HepG2 (cell line): ENCODE data around the gene ICAM3. TPM values are rescaled to one million over a fixed set of nuclear protein-coding genes. Genes with fewer than 3 reads are reported as not detected.

ENCODE experiments used
- ATAC-seq: fragments of 200-7000 bp; cut with Tn5 transposase; 3 replicates; pipeline ENCODE4 v1.9.1; 2020; ENCODE audit warnings: mild to moderate bottlenecking, moderate library complexity
- BruUV-seq: library from RNA; stranded (reverse); fragments of 400-500 nt; replicated peaks from 2 replicates; lab custom pipeline; 2021; lab: Mats Ljungman, UMichigan
- CTCF ChIA-PET: fragments of 300-600 bp; formaldehyde crosslinking; extraction: SDS; loops from one replicate; lab custom pipeline; 2021; ENCODE audit warnings: low total read pairs, inconsistent platforms, low intra/inter-chr PET ratio; lab: Yijun Ruan, JAX
- POLR2A ChIA-PET: fragments of 350-600 bp; sonication (Branson Sonifier 250); formaldehyde crosslinking; loops from one replicate; lab custom pipeline; 2020; ENCODE audit warnings: antibody characterized with exemption, inconsistent platforms; lab: Yijun Ruan, JAX
- DNase-seq: peaks from one replicate; pipeline ENCODE4 v3.0.0-alpha.2; 2015; ENCODE audit warnings: low spot score
- FAIRE-seq: peaks from 3 replicates; lab custom pipeline; 2011; peaks lifted over from hg19 to GRCh38; lab: Jason Lieb, UNC
- H2AFZ ChIP-seq: one replicate; pipeline ENCODE4 v1.6.1; 2011; ENCODE audit warnings: low read length, inconsistent platforms
- H3K27ac ChIP-seq: fragments of 300-600 bp; 3 replicates; pipeline ENCODE4 v1.8.0; 2011; ENCODE audit warnings: mixed run types, mild to moderate bottlenecking, mixed read lengths, low read length, inconsistent platforms; ENCODE audit not compliant: insufficient read depth; ENCODE audit errors: extremely low read length
- H3K27me3 ChIP-seq, 2 experiments: fragments of 200-600 bp in 1 of 2; 2 replicates in 1 of 2; 3 replicates in 1 of 2; pipeline versions ENCODE4 v1.6.0 to v1.8.0; 2011; ENCODE audit warnings: low read length in 2 of 2, mild to moderate bottlenecking in 2 of 2, moderate library complexity in 2 of 2, inconsistent platforms in 1 of 2; ENCODE audit not compliant: insufficient read depth in 2 of 2, control insufficient read depth in 1 of 2
- H3K36me3 ChIP-seq, 2 experiments: fragments of 200-600 bp in 1 of 2; replicated peaks in 1 of 2; 2 replicates in 1 of 2; 3 replicates in 1 of 2; pipeline versions ENCODE4 v1.5.1 to v1.8.0; 2011; ENCODE audit warnings: low read length in 2 of 2, inconsistent platforms in 1 of 2; ENCODE audit not compliant: insufficient read depth in 2 of 2, control insufficient read depth in 1 of 2
- H3K4me1 ChIP-seq: 2 replicates; pipeline ENCODE4 v1.5.1; 2012; ENCODE audit warnings: low read length, inconsistent platforms; ENCODE audit not compliant: insufficient read depth
- H3K4me2 ChIP-seq: 2 replicates; pipeline ENCODE4 v1.6.0; 2011; ENCODE audit warnings: low read depth, low read length, inconsistent platforms
- H3K4me3 ChIP-seq, 3 experiments: fragments of 200-600 bp in 1 of 3; sonication (generic), shearing (Covaris generic) in 1 of 3; replicated peaks in 1 of 3; 2 replicates each; pipeline ENCODE4 v1.5.1; 2011 to 2016; ENCODE audit warnings: low read length in 3 of 3, inconsistent platforms in 2 of 3, low read depth in 2 of 3, mild to moderate bottlenecking in 2 of 3, control low read depth in 1 of 3, mixed read lengths in 1 of 3; ENCODE audit not compliant: insufficient read depth in 1 of 3
- H3K79me2 ChIP-seq: one replicate; pipeline ENCODE4 v1.6.1; 2011; ENCODE audit warnings: low read length, inconsistent platforms; ENCODE audit not compliant: insufficient read depth
- H3K9ac ChIP-seq: 2 replicates; pipeline ENCODE4 v1.6.0; 2011; ENCODE audit warnings: mild to moderate bottlenecking, low read depth, low read length, inconsistent platforms; ENCODE audit not compliant: insufficient read depth
- H3K9me3 ChIP-seq: 2 replicates; pipeline ENCODE4 v1.5.1; 2012; ENCODE audit warnings: mild to moderate bottlenecking, low read length
- H4K20me1 ChIP-seq: 2 replicates; pipeline ENCODE4 v1.6.0; 2011; ENCODE audit warnings: inconsistent platforms, mild to moderate bottlenecking, low read length, moderate library complexity; ENCODE audit not compliant: insufficient read depth
- HNRNPK ChIP-seq: fragments of 200-400 bp; formaldehyde crosslinking; IDR thresholded peaks from 2 replicates; pipeline ENCODE4 v1.6.1; 2018; ENCODE audit warnings: low read length, low read depth, moderate library complexity, mild to moderate bottlenecking; ENCODE audit not compliant: poor library complexity, severe bottlenecking
- HOXA7 ChIP-seq: sonication (generic); formaldehyde crosslinking; IDR thresholded peaks from 2 replicates; pipeline ENCODE4 v1.8.1; 2022; ENCODE audit warnings: mild to moderate bottlenecking, missing genetic modification reagents, moderate library complexity
- IKZF1 ChIP-seq: fragments of 450-650 bp; IDR thresholded peaks from 2 replicates; pipeline ENCODE4 v1.7.1; 2016
- KDM5B ChIP-seq: sonication (generic); formaldehyde crosslinking; IDR thresholded peaks from 2 replicates; pipeline ENCODE4 v1.4.0; 2020; ENCODE audit warnings: missing genetic modification reagents, mild to moderate bottlenecking, borderline replicate concordance
- KLF12 ChIP-seq: sonication (generic); formaldehyde crosslinking; IDR thresholded peaks from 2 replicates; pipeline ENCODE4 v1.4.0; 2020; ENCODE audit warnings: missing genetic modification reagents, borderline replicate concordance
- NR2F1 ChIP-seq, 2 experiments: fragments of 450-650 bp in 1 of 2; formaldehyde crosslinking in 1 of 2; IDR thresholded peaks; 2 replicates each; pipeline versions ENCODE4 v1.5.0 to v1.6.1; 2016 to 2020; ENCODE audit warnings: mild to moderate bottlenecking in 1 of 2, missing compliant biosample characterization in 1 of 2, missing genetic modification reagents in 1 of 2, moderate library complexity in 1 of 2
- NR2F6 ChIP-seq, 2 experiments: IDR thresholded peaks; 2 replicates each; pipeline ENCODE4 v1.6.1; 2016; ENCODE audit warnings: antibody characterized with exemption in 1 of 2, mild to moderate bottlenecking in 1 of 2
- SIN3B ChIP-seq: fragments of 150-350 bp; IDR thresholded peaks from 2 replicates; pipeline ENCODE4 v1.6.1; 2014; ENCODE audit warnings: low read length
- TCF7L2 ChIP-seq: IDR thresholded peaks from 2 replicates; pipeline ENCODE4 v1.6.1; 2011; ENCODE audit warnings: mild to moderate bottlenecking, low read depth, low read length, moderate library complexity
- ZFP1 ChIP-seq: IDR thresholded peaks from 2 replicates; pipeline ENCODE4 v1.6.1; 2016
- ZFYVE20 ChIP-seq: sonication (generic); formaldehyde crosslinking; IDR thresholded peaks from 2 replicates; pipeline ENCODE4 v1.8.0; 2023; ENCODE audit warnings: low read depth, mild to moderate bottlenecking, moderate library complexity, missing genetic modification reagents, borderline replicate concordance
- ZNF124 ChIP-seq: sonication (generic); formaldehyde crosslinking; IDR thresholded peaks from 2 replicates; pipeline ENCODE4 v1.4.0; 2020; ENCODE audit warnings: missing genetic modification reagents
- ZNF180 ChIP-seq: sonication (generic); formaldehyde crosslinking; IDR thresholded peaks from 2 replicates; pipeline ENCODE4 v1.4.0; 2020; ENCODE audit warnings: low read depth, missing genetic modification reagents, borderline replicate concordance
- ZNF367 ChIP-seq: sonication (generic); formaldehyde crosslinking; IDR thresholded peaks from 2 replicates; pipeline ENCODE4 v1.4.0; 2020; ENCODE audit warnings: missing genetic modification reagents, borderline replicate concordance
- WGBS: methylation state at CpG from one replicate; pipeline ENCODE4 v1.1.6; 2017; ENCODE audit warnings: low lambda C conversion rate; 5-methylcytosine and 5-hydroxymethylcytosine counted together
- in situ Hi-C: cut with HindIII; loops from 2 replicates; pipeline ENCODE4 v1.10.0; 2017; ENCODE audit warnings: low pct_unique_long_range_greater_than_20kb; ENCODE audit not compliant: extremely low pct_ligation_motif_present
- intact Hi-C: fragments of 100-400 bp; cut with micrococcal nuclease; formaldehyde crosslinking; loops from one replicate; pipeline ENCODE4 v1.10.0; 2022; ENCODE audit not compliant: unreplicated experiment
- polyA plus RNA-seq, 8 experiments: library from polyadenylated mRNA; depleted of rRNA in 3 of 8; stranded (reverse) in 7 of 8; unstranded in 1 of 8; fragments of >200 nt; fragmentation: Illumina TruSeq in 4 of 8; extraction: Trizol in 4 of 8; gene quantifications; 2 replicates each; pipeline versions ENCODE4 v1.2.1 to v1.2.3, GENCODE V29; 2011 to 2016; ENCODE audit warnings: low read depth in 4 of 8, missing spikeins in 1 of 8, mixed read lengths in 1 of 8; ENCODE audit not compliant: insufficient read depth in 1 of 8
- total RNA-seq, 5 experiments: library from RNA; depleted of rRNA; stranded (reverse); fragments of >200 nt; fragmentation: Illumina TruSeq; extraction: Trizol; gene quantifications; 2 replicates each; pipeline ENCODE4 v1.2.3, GENCODE V29; 2016; ENCODE audit warnings: low read depth in 1 of 5
- TF ChIP-seq, protein P1 (sequence below): sonication (generic); formaldehyde crosslinking; IDR thresholded peaks from 2 replicates; pipeline ENCODE4 v1.5.0; 2020; ENCODE audit warnings: mild to moderate bottlenecking, missing genetic modification reagents, moderate library complexity
- TF ChIP-seq, protein P2 (sequence below): sonication (generic); formaldehyde crosslinking; IDR thresholded peaks from 2 replicates; pipeline ENCODE4 v1.5.0; 2020; ENCODE audit warnings: missing genetic modification reagents
- TF ChIP-seq, protein P3 (sequence below): sonication (generic); formaldehyde crosslinking; IDR thresholded peaks from 2 replicates; pipeline ENCODE4 v1.4.0; 2020; ENCODE audit warnings: low read depth, missing genetic modification reagents

The ICAM3 gene
- total and polyA plus RNA-seq, 2 of the 13 experiments (the other 11 are each of a cell fraction or from before 2014, with no cell fraction given): 14.1 to 21.0 TPM

DNA sequence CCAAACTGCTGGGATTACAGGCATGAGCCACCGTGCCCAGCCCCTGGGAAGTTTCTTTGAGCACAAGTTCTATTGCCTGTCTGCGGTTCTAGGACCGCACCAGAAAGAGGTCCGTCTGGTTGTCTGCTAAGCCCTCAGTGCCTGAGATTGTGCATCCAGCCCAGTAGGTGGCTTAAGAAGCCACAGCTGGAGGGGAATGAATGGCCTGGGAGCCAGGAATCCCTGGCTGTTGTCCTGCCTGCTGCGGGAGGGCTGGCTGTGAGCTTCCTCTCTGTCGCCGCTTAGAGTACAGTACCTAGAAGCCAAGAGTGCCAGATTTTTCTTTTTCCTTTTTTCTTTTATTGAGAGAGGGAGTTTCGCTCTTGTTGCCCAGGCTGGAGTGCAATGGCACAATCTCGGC is 45.2 kb upstream of the ICAM3 start:
- ChIA-PET CTCF (no interaction called here), POLR2A (interaction anchor here (1.6 kb wide), 1 partner anchor 113 kb away, joined by 8 read pairs; the partner anchor contains the start of gene ICAM1)
- no peak for TF ChIP-seq IKZF1
- no peak for TF ChIP-seq KLF12 (CRISPR knock-in tag)
- TF ChIP-seq, protein P1, sequence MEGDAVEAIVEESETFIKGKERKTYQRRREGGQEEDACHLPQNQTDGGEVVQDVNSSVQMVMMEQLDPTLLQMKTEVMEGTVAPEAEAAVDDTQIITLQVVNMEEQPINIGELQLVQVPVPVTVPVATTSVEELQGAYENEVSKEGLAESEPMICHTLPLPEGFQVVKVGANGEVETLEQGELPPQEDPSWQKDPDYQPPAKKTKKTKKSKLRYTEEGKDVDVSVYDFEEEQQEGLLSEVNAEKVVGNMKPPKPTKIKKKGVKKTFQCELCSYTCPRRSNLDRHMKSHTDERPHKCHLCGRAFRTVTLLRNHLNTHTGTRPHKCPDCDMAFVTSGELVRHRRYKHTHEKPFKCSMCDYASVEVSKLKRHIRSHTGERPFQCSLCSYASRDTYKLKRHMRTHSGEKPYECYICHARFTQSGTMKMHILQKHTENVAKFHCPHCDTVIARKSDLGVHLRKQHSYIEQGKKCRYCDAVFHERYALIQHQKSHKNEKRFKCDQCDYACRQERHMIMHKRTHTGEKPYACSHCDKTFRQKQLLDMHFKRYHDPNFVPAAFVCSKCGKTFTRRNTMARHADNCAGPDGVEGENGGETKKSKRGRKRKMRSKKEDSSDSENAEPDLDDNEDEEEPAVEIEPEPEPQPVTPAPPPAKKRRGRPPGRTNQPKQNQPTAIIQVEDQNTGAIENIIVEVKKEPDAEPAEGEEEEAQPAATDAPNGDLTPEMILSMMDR (CRISPR knock-in tag): peak; percentile 50
- no peak for TF ChIP-seq ZNF367 (CRISPR knock-in tag)
- TF ChIP-seq ZNF124 (CRISPR knock-in tag): no peak
- TF ChIP-seq ZFYVE20 (CRISPR knock-in tag): no peak
- TF ChIP-seq HOXA7 (CRISPR knock-in tag): no peak
- TF ChIP-seq, protein P2, sequence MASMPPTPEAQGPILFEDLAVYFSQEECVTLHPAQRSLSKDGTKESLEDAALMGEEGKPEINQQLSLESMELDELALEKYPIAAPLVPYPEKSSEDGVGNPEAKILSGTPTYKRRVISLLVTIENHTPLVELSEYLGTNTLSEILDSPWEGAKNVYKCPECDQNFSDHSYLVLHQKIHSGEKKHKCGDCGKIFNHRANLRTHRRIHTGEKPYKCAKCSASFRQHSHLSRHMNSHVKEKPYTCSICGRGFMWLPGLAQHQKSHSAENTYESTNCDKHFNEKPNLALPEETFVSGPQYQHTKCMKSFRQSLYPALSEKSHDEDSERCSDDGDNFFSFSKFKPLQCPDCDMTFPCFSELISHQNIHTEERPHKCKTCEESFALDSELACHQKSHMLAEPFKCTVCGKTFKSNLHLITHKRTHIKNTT (CRISPR knock-in tag): no peak
- no peak for TF ChIP-seq SIN3B
- TF ChIP-seq, protein P3, sequence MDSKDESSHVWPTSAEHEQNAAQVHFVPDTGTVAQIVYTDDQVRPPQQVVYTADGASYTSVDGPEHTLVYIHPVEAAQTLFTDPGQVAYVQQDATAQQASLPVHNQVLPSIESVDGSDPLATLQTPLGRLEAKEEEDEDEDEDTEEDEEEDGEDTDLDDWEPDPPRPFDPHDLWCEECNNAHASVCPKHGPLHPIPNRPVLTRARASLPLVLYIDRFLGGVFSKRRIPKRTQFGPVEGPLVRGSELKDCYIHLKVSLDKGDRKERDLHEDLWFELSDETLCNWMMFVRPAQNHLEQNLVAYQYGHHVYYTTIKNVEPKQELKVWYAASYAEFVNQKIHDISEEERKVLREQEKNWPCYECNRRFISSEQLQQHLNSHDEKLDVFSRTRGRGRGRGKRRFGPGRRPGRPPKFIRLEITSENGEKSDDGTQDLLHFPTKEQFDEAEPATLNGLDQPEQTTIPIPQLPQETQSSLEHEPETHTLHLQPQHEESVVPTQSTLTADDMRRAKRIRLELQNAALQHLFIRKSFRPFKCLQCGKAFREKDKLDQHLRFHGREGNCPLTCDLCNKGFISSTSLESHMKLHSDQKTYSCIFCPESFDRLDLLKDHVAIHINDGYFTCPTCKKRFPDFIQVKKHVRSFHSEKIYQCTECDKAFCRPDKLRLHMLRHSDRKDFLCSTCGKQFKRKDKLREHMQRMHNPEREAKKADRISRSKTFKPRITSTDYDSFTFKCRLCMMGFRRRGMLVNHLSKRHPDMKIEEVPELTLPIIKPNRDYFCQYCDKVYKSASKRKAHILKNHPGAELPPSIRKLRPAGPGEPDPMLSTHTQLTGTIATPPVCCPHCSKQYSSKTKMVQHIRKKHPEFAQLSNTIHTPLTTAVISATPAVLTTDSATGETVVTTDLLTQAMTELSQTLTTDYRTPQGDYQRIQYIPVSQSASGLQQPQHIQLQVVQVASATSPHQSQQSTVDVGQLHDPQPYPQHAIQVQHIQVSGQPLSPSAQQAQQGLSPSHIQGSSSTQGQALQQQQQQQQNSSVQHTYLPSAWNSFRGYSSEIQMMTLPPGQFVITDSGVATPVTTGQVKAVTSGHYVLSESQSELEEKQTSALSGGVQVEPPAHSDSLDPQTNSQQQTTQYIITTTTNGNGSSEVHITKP: no peak
- TF ChIP-seq NR2F1 (CRISPR knock-in tag; IDR thresholded peaks at IDR 0.05): 0 out of 4 replicates have a peak, but pooled peaks of 1 of the 2 experiments have one; percentile 12
- TF ChIP-seq ZNF180 (CRISPR knock-in tag): no peak
- no peak for TF ChIP-seq TCF7L2
- no peak for TF ChIP-seq HNRNPK
- 0 out of 2 replicates have a peak, but pooled peaks have one; percentile 55 for TF ChIP-seq KDM5B (CRISPR knock-in tag)
- TF ChIP-seq NR2F6 (IDR thresholded peaks at IDR 0.05): no peak; the same call in 1 of the 2 replicates
- TF ChIP-seq NR2F6 (CRISPR knock-in tag; IDR thresholded peaks at IDR 0.05): peak; percentile 38; the same call in 1 of the 2 replicates
- no peak for TF ChIP-seq ZFP1 (CRISPR knock-in tag)

More for the DNA sequence above, 45.2 kb upstream of the ICAM3 start:
- H3K4me2 ChIP-seq: peak overlapping the region; percentile 52
- H4K20me1 ChIP-seq: no peaks in the 10 kb centered on the region
- peak; percentile 40 for ATAC-seq
- H3K27me3 ChIP-seq: no peaks in the 10 kb centered on the region; a peak in 1 of 5 replicates
- no TSS peak for BruUV-seq
- WGBS: 22% methylated on average over 9 of the region's 9 CpGs
- H3K4me1 ChIP-seq: peaks cover 49% of the 10 kb centered on the region
- H3K36me3 ChIP-seq: no peaks in the 10 kb centered on the region
- in situ Hi-C loops: loop anchor here (5.0 kb wide), 1 partner anchor 47 kb away; the partner anchor contains the start of gene ICAM3
- intact Hi-C loops: no loop called here
- no peak overlapping the region for H3K27ac ChIP-seq
- H3K4me3 ChIP-seq: peak overlapping the region in 1 of 3 experiments; percentile 38; a peak in 1 of 6 replicates
- H3K79me2 ChIP-seq: peaks cover 7% of the 10 kb centered on the region
- H3K9me3 ChIP-seq: no peaks in the 10 kb centered on the region
- DNase-seq: peak; percentile 38
- no peak overlapping the region for H3K9ac ChIP-seq
- FAIRE-seq: peak; percentile 50
- H2AFZ ChIP-seq: no peak overlapping the region
